Globus pallidus (tissue), 1 donor: ENCODE results near the gene YIPF4.
"Not testable (repeated sequence)": the region's sequence is repeated elsewhere in the genome, so short reads cannot be mapped to it uniquely, and the experiment has no call there.

Source experiments
- DNase-seq: peaks from one replicate; pipeline ENCODE4 v3.0.0-alpha.2; 2015; ENCODE audit warnings: low spot score

Gene YIPF4

GRCh38 chr2:32277674-32278477, at the start of gene YIPF4:
Gene YIPF4 (plus strand): TSS chr2:32277904. CDS start chr2:32278156, 252 bp downstream.
- DNase-seq = peak; percentile 92

- no peak for DNase-seq
Measured at GRCh38 chr2:32228181-32228580, 49.5 kb upstream of the YIPF4 start.

GRCh38 chr2:32229635-32230034, 48.1 kb upstream of the YIPF4 start:
- DNase-seq = no peak

- no peak for DNase-seq
Measured at GRCh38 chr2:32231959-32232358, 45.7 kb upstream of the YIPF4 start.

GRCh38 chr2:32235315-32235714, 42.4 kb upstream of the YIPF4 start:
- no peak for DNase-seq

- DNase-seq = no peak
Measured at GRCh38 chr2:32237488-32237887, 40.2 kb upstream of the YIPF4 start.

- no peak for DNase-seq
Measured at GRCh38 chr2:32237996-32238395, 39.7 kb upstream of the YIPF4 start.

- no peak for DNase-seq
Measured at GRCh38 chr2:32242331-32242730, 35.4 kb upstream of the YIPF4 start.

GRCh38 chr2:32246911-32247310, 30.8 kb upstream of the YIPF4 start:
- no peak for DNase-seq

GRCh38 chr2:32248299-32248698, 29.4 kb upstream of the YIPF4 start:
- no peak for DNase-seq

GRCh38 chr2:32249731-32250236, 27.9 kb upstream of the YIPF4 start:
- DNase-seq = no peak

- DNase-seq = no peak
Measured at GRCh38 chr2:32250290-32250689, 27.4 kb upstream of the YIPF4 start.

GRCh38 chr2:32258242-32258641, 19.5 kb upstream of the YIPF4 start:
- DNase-seq = no peak

- DNase-seq = no peak
Measured at GRCh38 chr2:32260376-32260775, 17.3 kb upstream of the YIPF4 start.

GRCh38 chr2:32262105-32262504, 15.6 kb upstream of the YIPF4 start:
- peak; percentile 46 for DNase-seq

GRCh38 chr2:32264422-32265105, 13.1 kb upstream of the YIPF4 start, which contains the start of gene NLRC4:
Gene NLRC4 (minus strand): TSS chr2:32264886. CDS start chr2:32256775, 8,111 bp downstream.
- peak; percentile 50 for DNase-seq

- DNase-seq = no peak
Measured at GRCh38 chr2:32271063-32271462, 6.6 kb upstream of the YIPF4 start.

- no peak for DNase-seq
Measured at GRCh38 chr2:32272279-32272678, 5.4 kb upstream of the YIPF4 start.

- no peak for DNase-seq
Measured at GRCh38 chr2:32274289-32274688, 3.4 kb upstream of the YIPF4 start.

GRCh38 chr2:32275790-32276189, 1.9 kb upstream of the YIPF4 start:
- DNase-seq = not testable (repeated sequence)

- DNase-seq = no peak
Measured at GRCh38 chr2:32277363-32277673, 386 bp upstream of the YIPF4 start.

GRCh38 chr2:32278478-32278853, 762 bp downstream of the YIPF4 start:
- DNase-seq = no peak

- DNase-seq = no peak
Measured at GRCh38 chr2:32284321-32284720, 6.6 kb downstream of the YIPF4 start.
